HG02973 (cell line): ENCODE measurements around the gene BATF2.

Experiments used
- ATAC-seq: cut with Tn5 transposase; IDR thresholded peaks from one replicate; pipeline ENCODE4 v1.9.1; 2021; ENCODE audit warnings: moderate library complexity; ENCODE audit not compliant: unreplicated experiment

The BATF2 gene

DNA sequence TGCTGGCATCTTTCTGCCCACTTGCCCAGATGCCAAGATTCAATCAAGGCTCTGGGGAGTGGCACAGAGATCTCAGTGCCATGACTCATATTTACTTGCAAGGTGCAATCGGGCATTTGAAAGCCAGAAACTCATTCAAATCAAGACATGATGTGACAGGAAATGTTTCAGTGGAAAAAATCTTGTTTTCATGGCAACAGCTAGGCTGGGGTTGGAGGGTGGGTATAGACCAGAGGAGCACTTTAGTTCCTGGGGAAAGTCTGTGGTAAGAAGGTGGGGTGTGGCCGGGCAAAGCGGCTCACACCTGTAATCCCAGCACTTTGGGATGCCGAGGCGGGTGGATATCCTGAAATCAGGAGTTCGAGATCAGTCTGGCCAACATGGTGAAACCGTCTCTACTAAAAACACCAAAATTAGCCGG lies 26.0 kb downstream of the BATF2 start:
- no peak for ATAC-seq

DNA sequence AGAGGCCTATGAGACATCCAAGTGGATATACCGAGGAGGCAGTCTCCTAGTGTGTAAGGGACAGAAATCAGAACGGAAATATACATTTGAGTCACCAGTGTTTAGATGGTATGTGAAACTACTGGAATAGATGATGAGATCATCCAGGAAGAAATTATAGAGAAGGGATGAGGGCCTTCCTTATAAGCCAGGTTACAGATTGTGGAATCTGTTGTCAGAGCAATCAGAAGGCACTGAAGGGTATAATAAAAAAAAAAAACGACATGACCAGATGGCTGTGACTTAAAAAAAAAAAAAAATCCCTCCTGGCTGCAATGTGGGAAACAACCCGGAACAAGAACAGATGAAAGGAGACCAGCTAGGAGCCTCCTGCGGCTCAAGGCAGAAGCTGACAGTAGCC lies 27.6 kb downstream of the BATF2 start:
- ATAC-seq = no peak

DNA sequence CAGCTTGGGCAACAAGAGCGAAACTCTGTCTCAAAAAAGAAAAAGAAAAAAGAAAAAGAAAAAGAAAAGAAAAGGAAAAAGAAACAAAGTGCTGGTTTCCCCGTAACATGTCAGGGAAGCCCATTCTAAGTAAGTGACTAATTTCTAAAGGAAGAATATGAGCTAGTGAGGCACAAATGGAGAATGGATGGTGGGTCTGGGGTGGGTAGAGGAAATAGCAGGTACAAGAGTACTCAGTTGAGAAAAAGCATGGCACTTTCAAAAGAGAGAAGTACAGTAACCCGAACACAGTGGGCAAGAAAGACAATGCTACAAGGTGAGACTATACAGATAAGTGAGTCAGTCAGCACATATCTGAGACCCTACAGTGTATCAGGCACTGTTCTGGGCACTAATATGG lies 29.4 kb downstream of the BATF2 start:
- no peak for ATAC-seq

DNA sequence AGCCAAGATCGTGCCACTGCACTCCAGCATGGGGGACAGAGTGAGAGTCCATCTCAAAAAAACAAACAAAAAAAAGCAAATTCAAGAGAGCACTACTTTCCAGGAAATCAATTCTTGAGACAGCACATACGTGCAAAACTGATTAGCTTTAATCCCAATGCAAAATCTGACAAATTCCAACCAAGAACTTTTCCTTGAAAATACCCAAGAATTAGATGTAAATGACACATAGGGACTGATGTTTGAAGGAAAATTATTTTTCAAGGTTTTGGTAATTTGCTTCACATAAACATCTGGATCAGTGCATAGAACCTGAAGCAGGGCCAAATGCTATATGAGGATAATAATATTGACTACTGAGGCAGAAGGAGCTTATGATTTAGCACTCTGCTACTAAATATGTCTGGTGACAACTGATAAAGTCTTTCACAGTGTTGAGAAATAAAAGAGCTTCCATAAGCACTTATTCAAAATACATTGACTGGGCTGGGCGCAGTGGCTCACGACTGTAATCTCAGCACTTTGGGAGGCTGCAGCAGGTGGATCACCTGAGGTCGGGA lies 33.6 kb downstream of the BATF2 start:
- ATAC-seq = no peak

DNA sequence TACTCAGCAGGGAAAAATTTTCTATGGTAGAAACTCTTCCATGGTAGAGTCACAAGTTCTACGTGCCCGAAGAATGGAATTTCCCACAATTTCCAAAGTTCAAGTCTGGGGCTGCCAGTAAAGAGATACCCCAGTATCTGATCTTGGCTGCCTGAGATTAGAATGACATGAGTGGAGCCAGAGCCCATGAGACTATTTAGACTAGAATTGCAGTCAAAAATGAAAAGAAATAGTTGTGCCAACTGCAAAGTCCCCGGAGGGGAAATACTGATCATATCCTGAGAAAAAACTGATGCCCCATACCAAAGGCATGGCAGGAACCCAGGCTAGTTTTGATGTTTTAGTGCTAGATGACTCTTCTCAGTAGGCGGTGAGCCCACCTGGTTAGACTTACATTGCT lies 36.1 kb downstream of the BATF2 start:
- ATAC-seq = no peak

DNA sequence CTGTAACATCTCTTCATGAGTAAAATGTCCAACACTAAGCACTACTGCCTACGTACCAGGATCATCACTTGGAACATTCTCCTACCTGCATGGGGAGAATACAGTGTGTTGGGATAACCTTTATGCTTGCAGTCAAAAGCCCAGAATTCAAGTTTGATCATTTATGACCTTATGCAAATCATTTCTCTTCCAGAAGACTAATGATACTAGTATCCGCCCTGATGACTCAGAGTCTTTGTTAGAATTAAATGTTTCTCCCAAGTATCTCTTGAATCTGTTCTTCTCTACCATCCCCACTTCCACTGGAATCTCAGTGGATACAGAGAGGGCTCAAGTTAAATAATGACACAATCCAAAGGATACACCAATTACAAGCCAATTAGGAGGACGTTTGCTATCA lies 37.3 kb downstream of the BATF2 start:
- ATAC-seq = no peak

DNA sequence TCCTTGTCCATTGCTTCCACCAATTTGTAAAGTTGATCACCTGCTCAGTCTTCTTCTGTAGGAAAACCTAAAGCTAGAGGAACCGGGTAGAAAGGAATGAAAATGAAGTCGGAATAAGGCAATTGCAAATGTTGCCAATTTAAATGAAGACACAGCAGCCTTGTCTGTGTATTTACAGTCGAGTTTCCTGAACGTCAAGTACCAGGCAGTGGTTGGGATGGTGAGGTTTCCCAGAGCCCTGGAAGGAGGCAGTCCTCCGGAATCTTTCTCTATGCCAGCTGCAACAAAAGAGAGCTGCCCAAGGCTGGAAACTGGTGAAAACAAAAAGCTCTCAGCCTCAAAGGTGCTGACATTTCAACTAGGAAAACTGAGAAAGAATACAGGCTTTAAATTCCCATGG lies 42.6 kb downstream of the BATF2 start:
- ATAC-seq = no peak

DNA sequence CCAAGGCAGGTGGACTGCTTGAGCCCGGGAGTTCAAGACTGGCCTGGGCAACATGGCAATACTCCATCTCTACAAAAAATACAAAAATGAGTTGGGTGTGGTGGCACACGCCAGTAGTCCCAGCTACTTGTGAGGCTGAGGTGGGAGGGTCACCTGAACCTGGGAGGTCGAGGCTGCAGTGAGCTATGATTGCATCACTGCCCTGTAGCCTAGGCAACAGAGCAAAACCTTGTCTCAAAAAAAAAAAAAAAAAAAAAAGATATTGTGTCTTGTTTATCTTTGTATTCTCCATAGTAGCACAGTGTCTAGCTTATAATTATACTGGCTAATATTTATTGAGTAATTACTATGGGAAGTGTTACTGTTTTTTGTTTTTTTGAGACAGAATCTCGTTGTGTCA lies 45.2 kb downstream of the BATF2 start:
- no peak for ATAC-seq

DNA sequence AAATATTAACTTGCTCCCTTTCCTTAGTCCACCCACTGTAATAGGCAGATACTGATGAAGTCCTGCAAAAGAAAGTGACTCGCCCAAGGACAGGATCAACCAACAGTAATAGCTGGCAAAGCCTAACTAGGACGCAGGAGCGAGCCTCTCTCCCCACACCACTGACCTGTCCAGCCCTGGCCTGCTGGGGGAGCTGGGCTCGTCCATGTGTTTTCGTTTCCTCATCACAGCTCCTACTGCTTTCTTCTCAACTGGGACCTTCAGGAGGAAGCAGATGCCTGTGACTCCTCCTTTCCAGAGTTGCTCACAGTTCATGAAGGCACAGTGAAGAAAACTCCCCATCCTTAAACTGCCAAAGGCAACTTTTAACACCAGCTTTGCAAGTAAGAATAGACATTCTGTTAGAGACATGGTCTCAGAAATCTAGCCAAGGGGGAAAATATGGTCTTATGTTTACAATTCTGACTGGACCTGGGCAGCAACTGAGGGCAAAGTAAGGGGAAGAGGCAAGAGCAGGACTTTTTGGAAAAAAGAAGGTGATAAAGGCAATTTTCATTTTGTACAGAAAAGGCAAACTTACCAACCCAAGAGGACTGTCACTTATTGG lies 49.5 kb downstream of the BATF2 start:
- ATAC-seq = no peak
